G401.6 (cell line): ENCODE data around the gene ATP2B1.
"Not testable (repeated sequence)": the region's sequence is repeated elsewhere in the genome, so short reads cannot be mapped to it uniquely, and the experiment has no call there.

Experiments
- FAIRE-seq: peaks from 2 replicates; lab custom pipeline; 2012; peaks lifted over from hg19 to GRCh38; lab: Jason Lieb, UNC

Gene ATP2B1

DNA sequence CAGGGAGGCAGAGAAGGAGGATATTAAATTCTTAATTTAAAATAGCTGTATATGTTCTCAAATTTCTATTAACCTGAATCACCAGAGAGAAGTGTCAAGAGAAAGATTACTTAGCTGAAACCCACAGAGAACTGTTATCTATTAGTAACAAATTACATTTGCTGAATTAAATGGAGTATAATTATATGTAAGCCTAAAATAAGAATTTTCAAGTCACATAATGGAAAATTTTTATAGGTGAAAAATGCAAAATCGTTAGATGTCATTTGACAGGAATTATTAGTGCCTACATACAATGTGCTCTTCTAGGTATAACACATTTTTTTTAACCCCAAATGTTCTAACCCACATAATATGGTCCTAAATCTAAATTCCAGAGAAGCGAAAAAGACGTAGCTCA is 4.1 kb upstream of the ATP2B1 start:
- FAIRE-seq: no peak

- FAIRE-seq: no peak
Observed at GRCh38 chr12:89710873-89711750, 2.5 kb upstream of the ATP2B1 start.

GRCh38 chr12:89709995-89710872 is 1.6 kb upstream of the ATP2B1 start:
- FAIRE-seq: no peak

GRCh38 chr12:89709157-89709994 is 738 bp upstream of the ATP2B1 start:
- peak; percentile 89 for FAIRE-seq

- no peak for FAIRE-seq
Observed at GRCh38 chr12:89707703-89708564, 704 bp downstream of the ATP2B1 start.

- FAIRE-seq: no peak
Observed at GRCh38 chr12:89706986-89707702, 1.5 kb downstream of the ATP2B1 start.

GRCh38 chr12:89706551-89706950 is 2.1 kb downstream of the ATP2B1 start:
- FAIRE-seq: no peak

DNA sequence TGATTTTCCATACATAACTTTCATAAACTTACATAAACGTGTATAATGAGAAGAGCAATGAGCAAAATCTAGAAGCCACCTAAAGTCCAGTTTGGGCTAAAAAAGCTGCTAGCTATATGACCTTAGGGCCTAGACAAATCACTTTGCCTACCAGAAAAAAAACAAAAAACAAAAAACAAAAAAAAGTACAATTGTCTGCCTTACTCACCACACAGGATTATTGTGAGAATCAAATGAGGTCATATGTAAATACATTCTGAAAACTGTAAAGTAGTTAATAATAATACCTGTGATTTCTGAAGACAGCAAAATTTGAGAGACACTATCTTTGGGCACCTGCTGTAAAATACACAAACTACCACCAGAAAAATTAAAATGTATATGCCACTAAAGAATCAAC is 4.2 kb downstream of the ATP2B1 start:
- no peak for FAIRE-seq

DNA sequence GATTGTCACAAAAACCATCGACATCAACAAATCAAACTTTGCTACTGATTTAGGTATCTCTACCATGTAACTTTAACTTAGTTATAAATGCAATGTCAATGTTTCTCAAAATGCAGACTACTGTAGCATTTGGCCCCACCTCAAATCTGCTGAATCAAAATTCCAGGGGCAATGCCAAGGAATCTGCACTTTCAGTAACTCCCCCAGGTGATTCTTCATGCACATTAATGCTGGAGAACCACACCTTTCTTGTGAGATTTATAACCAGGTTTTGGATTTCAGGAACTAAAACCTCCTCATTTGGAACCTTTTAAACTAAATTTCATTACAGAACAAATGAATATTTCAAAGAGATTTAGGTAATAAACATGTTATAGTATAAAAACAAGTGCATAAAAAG is 4.9 kb downstream of the ATP2B1 start:
- no peak for FAIRE-seq

- FAIRE-seq: no peak
Observed at GRCh38 chr12:89702503-89702902, 6.1 kb downstream of the ATP2B1 start.

GRCh38 chr12:89701606-89702206 is 6.9 kb downstream of the ATP2B1 start:
- no peak for FAIRE-seq

DNA sequence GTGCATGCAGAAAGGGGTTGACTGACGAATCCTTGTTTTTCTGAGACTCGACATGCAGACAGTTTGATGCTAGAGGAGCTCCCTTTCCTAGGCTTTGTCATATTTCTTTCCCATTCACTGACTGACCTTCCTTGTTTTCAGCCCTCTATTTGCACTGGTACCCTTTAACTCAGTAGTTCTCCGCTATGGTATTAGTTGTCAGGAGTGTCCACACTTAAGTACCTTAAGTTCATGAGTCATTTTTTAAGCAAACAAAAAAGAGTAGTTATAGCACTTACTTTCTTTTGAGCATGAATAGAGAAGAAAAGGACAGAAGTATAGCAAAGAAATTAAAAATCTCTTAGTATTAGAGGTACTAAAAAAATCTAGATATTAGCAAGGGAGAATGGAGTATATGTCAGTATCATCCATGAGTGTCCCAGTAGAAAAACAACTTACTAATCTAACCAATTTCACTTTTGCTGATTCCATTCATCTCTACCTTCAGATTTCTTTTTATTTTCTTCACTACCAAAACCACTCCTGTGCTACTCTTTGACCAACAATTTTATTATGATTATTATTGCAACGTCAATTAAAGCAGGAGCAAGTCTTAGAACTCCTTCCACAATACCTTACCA is 8.3 kb downstream of the ATP2B1 start:
- no peak for FAIRE-seq

DNA sequence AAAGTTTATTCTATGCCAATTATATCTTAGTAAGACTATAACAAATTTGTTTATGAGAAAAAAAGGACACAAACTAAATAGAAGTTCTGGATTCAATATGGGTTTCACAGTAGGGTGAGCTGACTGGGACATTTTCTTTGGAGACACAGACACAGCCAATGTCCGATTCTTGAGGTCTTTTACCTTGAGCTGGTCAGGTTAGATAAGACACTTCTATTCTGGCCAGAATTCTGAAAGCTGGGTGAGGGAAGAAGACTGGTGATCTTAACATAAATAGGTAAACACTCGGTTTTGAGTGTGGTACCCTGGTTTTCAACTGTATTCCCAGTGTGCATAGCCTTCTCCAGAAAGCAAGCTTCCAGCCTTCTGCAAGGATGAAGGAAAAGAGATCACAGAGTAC is 10.0 kb downstream of the ATP2B1 start:
- FAIRE-seq: no peak

DNA sequence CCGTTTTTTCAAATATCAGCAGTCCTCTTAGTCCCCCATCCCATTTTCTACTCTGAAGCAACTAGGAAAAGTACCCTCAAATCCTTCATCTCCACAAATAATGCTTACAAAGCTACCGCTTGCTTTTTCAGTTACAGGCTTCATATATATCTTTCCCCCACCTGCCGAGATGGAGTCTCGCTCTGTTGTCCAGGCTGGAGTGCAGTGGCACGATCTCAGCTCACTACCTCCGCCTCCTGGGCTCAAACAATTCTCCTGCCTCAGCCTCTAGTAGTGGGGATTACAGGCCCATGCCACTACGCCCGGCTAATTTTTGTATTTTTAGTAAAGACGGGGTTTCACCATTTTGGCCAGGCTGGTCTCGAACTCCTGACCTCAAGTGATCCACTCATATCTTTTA is 10.9 kb downstream of the ATP2B1 start:
- FAIRE-seq: not testable (repeated sequence)

GRCh38 chr12:89697296-89697695 is 11.3 kb downstream of the ATP2B1 start:
- FAIRE-seq: no peak

GRCh38 chr12:89695830-89696229 is 12.8 kb downstream of the ATP2B1 start:
- FAIRE-seq: no peak

DNA sequence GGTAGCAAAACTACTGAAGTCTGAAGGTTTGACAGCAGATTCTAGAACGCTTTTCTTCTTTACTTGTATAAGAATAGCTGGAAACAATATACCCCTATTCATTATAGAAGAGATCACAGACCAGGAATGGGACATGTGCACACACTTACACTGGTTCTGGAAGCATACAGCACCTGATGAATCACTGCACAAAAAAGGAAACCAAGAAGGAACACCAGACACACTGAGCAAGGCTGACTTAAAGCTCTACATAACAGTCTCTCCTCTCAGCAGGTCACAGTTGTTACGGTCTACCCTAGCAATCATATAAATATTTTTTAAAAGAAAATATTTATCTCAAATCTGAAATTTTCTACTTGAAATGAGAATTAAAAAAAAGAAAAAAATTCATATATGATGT is 13.5 kb downstream of the ATP2B1 start:
- FAIRE-seq: no peak

GRCh38 chr12:89694542-89694941 is 14.1 kb downstream of the ATP2B1 start:
- no peak for FAIRE-seq

GRCh38 chr12:89693639-89694202 is 14.9 kb downstream of the ATP2B1 start:
- no peak for FAIRE-seq

DNA sequence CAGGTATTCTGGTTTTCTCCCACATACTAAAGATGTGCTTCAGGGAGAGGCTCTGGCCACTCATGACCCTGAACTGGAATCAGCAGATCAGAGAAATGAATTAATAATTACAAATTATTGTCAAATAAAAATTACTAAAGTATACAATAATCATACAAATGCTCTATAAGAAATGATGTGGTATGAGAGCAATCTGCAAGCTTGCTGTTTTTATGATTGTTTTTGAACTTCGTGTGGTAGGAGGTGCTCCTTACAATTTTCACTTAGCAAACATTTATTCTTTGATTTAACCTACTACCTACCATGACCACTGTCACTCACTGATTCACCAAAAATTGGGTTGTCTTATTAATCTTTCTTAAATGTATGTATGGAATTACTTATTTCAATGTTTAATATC is 16.2 kb downstream of the ATP2B1 start:
- FAIRE-seq: no peak
